GM19023 (cell line): ENCODE measurements around the gene PRKCH.

Source experiments
- ATAC-seq: cut with Tn5 transposase; IDR thresholded peaks from one replicate; pipeline ENCODE4 v1.9.1; 2021; ENCODE audit warnings: mild to moderate bottlenecking, moderate library complexity; ENCODE audit not compliant: unreplicated experiment

Gene PRKCH

DNA sequence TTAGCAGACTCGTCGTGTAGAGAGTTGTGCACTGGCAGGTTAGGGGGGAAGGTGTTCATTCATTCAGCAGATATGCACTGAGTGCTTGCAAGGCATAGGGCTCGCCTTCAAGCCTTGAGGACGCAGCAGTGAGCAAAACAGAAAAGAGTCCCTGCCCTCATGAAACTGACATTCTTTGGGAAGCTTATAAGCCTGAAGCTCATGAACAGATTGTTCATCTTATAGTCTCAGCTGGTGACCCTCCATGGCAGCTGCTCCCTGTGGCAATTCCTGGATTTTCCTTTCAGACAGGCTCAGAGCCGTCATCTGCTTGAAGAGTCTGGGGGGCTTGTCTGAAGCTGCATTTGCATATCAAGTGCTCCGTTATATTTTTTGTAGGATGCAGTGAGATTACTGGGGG lies 148.4 kb downstream of the PRKCH start:
- no peak for ATAC-seq

GRCh38 chr14:61470261-61470960 lies 149.0 kb downstream of the PRKCH start:
- no peak for ATAC-seq

DNA sequence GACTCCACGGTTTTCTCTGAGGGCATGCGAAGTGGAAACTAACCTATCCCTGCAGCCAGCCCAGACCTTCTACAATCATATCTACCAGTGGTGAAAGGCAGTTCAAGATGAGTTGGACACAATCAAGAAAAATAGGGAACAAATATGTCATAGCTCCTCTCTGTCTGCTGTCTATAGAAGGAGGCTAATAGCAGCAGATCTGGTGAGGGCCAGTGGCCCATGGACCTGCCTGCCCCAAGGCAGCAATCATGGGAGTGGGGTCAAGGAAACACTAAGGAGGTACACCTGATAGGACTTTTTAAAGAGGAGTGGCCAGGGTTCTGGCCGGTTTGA lies 149.5 kb downstream of the PRKCH start:
- no peak for ATAC-seq

GRCh38 chr14:61471297-61472005 lies 150.1 kb downstream of the PRKCH start:
- no peak for ATAC-seq

DNA sequence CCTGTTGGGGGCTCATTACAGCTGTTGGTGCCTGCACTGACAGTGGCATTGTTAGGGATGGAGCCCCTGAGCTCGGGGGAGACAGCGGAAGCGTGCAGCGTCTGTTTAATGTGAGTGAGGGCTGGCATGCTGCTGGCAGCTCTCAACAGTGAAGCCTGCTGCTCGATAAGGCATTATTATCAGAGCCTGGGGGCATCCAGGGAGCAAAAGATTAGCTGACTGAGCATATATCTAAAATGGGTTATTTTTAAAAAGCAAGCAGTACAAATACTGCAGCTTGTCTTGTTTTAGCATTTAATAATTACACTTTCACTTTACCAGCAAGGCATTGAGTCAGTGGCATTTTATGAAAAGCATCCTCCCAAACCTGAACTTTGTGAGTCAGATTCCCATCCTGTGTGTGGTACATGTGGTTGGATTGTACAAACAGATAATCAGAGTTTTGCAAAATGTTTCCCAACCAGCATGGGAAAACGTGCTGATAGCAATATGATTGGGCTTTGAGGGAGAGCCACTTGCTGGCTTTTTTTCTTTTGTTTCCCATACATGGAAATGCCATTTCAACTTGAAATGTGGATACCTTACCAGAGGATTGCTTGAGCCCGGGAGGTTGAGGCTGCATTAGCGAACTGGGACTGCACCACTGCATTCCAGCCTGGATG lies 150.8 kb downstream of the PRKCH start:
- ATAC-seq: no peak

DNA sequence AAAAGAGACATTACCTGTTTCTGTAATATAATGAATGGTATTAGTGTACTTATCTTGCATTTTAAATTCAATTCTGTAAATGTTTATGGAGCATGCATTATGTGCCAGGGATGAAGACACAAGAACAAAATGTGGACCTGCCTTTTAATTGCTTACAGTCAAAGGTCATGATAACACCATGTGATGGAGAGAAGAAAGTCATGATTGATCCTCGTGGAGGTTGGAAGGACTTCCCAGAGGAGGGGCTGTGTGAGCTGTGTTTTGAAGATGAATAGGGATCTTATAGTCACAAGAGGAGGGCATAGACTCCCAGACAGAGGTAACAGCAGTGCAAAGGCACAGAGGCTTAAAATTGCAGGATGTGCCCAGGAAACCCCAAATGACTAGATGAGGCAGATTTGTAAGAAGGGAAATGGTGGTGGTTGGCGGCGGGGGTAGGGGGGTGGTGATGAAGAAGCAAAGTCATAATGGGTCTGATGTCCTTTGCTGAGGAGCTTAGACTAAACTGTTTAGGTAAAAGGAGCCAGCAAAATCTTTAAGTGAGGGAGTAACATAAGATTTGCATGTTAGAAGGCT lies 151.5 kb downstream of the PRKCH start:
- ATAC-seq: no peak

DNA sequence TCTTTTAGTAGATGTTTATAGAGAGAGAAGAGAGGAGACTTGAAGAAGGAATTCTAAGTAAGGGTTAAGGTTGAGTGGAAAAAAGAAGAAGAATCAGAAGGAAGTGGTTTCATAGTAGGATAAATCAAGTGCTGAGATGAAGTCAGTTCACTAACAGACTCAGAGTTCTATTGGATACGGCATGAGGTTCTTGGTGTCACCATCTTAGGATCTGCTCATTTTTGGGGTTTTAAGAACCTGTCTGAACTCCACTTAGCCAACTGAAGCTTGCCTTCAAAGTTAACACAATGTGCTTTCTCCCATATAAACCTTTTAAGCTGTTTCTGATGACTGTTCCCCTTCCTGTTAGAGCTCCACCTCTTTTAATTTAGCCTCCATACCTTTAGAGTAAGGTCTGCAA lies 152.6 kb downstream of the PRKCH start:
- no peak for ATAC-seq

DNA sequence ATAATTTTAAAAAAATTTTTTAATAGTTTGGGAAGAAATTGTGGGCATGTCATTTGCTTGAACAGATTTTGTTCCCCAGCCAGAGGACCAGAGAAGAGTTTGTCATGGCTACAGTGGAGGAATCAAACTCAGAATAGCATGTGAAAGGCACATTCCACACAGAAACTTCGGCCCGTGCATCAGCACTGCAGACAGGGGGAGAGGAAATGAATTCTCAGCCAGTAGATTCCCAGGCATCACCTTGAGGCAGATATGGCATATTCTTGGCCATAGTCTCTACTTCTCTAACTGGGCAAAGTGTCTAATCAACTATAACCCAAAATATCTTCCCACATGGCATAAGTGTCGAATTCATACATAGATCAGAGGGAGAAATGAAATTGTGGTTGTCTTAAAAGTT lies 153.3 kb downstream of the PRKCH start:
- ATAC-seq: no peak

DNA sequence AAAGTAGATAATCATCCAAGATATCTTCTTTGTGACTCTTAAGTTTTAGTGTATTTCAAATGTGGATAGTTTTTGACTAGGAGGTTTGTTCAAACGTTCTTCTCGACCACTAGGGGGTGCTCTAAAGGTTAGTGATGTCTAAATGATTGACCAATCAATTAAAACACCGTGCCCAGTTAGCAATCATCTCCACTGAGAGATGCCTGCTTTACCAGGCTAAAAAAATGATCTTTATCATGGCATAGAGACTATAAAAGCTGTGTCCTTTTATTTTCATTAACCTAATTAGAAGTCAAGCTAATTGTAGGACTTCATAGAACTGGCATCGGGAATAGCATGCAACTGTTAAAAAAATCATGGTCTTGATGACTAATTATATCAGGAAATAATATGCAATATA lies 153.9 kb downstream of the PRKCH start:
- ATAC-seq: no peak

DNA sequence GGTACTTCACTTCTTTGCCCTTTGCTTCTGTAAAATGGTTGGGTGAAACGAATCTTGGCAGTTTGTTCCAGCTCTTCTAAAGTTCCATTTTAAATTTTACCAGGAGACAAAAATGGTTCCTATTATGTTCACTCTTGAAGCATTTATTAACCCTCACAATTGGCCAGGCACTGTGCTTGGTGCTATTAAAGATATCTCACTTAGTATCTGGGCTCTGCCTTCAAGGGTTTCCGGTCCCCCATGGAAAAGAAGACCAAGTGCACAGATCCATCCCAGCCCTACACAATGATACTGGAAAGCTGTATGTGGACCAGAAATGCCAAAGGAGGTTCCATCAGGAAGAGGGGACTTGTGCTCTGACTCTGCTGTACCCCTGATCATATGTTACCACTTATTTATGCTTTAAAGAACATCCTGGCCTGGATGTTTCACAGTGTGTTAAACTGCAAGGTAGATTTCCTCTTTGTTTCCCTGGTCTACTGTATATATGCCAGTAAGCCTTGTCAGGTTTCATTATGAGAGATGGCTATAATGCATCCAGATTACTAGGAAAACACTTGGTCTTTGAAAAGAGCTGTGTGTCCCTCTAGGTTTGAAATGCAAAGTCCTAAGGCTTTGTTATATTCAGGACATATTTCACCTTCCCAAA lies 154.8 kb downstream of the PRKCH start:
- ATAC-seq: no peak

DNA sequence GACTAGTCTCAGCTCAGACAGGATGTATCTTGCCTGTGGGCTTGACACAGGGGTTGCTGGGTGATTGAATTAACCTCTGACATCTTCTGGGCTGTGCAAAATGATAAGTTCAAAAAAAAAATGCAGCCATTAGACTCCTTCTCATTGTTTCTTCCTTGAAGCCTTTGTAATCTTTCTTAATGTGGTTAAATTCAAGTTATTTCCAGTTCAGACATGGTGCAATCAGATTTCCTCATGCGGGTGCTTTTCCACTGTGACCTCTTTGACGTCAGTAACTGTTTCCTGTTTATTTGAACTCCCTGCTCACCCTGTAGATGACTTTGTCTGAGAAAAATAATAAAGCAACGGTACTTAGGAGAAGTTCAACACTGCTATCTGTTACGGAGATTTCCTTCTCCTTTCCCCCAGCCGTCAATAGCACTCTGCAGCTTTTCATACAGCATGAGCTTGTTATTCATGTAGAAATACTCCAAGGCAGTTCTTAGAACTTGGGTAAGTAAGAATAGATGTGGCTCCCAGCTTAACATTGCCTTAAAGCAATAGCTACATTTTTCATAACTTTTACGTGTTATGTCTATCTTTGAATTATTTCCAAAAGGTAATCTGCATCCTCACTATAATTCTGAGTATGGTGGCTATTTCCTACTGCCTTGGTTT lies 155.5 kb downstream of the PRKCH start:
- ATAC-seq: no peak

- no peak for ATAC-seq
Measured at GRCh38 chr14:61477712-61478462, 156.5 kb downstream of the PRKCH start.

GRCh38 chr14:61478971-61479473 lies 157.6 kb downstream of the PRKCH start:
- no peak for ATAC-seq

- ATAC-seq: no peak
Measured at GRCh38 chr14:61479746-61480502, 158.5 kb downstream of the PRKCH start.

GRCh38 chr14:61480704-61481285 lies 159.4 kb downstream of the PRKCH start:
- no peak for ATAC-seq

DNA sequence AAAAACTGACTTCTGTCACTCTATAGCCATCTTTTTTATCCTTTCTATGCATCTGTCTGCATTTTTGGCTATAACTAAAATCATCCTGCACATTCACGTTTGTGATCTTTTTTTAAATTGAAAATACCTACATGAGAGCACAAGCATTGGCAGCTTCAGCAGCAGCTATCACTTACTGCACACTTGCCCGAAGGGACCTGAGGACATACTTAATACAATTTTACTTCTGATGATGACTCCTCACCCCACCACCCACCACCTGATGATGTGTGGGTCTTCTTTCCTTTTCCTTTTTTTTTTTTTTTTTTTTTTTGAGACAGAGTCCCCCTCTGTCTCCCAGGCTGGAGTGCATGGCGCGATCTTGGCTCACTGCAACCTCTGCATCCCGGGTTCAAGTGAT lies 160.3 kb downstream of the PRKCH start:
- no peak for ATAC-seq

GRCh38 chr14:61482348-61483206 lies 161.2 kb downstream of the PRKCH start:
- no peak for ATAC-seq

GRCh38 chr14:61483476-61483875 lies 162.1 kb downstream of the PRKCH start:
- ATAC-seq: no peak
